NCI-H1436 (cell line): ENCODE results near the gene CUEDC1.
"Not testable (repeated sequence)": the region's sequence is repeated elsewhere in the genome, so short reads cannot be mapped to it uniquely, and the experiment has no call there.

ENCODE experiments used
- DNase-seq: peaks from one replicate; lab custom pipeline; 2025; lab: John Stamatoyannopoulos, UW

The CUEDC1 gene

DNA sequence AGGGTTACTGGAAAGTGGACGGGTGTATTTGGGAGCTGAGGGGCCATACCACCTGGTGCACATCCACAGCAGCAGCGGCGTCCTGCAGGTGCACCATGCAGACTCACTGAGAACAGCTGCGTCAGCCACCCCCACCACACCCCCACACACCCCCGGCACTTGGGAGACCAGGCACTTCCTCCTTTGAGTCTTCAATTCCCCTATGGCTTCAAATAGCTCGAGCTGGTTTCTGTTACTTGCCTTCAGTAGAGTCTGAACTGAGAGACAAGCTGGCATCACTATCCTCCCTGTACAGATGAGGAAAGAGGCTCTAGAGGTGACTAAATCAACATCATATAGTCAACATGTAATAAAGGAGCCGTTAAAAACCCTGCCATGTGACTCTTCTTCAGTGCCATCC is 15.4 kb downstream of the CUEDC1 start:
- peak; percentile 91 for DNase-seq

GRCh38 chr17:57938061-57938502 is 17.1 kb downstream of the CUEDC1 start:
- DNase-seq: no peak

DNA sequence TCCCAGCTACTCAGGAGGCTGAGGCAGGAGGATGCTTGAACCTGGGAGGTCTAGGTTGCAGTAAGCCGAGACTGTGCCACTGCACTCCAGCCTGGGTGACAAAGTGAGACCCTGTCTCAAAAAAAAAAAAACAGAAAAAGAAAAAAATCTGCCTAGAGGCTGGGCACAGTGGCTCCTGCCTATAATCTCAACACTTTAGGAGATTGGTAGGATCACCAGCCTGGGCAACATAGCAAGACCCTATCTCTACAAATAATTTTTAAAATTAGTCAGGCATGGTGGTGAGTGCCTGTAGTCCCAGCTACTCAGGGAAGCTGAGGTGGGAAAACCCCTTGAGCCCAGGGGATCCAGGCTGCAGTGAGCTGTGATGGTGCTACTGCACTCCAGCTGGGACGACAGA is 17.7 kb downstream of the CUEDC1 start:
- no peak for DNase-seq

DNA sequence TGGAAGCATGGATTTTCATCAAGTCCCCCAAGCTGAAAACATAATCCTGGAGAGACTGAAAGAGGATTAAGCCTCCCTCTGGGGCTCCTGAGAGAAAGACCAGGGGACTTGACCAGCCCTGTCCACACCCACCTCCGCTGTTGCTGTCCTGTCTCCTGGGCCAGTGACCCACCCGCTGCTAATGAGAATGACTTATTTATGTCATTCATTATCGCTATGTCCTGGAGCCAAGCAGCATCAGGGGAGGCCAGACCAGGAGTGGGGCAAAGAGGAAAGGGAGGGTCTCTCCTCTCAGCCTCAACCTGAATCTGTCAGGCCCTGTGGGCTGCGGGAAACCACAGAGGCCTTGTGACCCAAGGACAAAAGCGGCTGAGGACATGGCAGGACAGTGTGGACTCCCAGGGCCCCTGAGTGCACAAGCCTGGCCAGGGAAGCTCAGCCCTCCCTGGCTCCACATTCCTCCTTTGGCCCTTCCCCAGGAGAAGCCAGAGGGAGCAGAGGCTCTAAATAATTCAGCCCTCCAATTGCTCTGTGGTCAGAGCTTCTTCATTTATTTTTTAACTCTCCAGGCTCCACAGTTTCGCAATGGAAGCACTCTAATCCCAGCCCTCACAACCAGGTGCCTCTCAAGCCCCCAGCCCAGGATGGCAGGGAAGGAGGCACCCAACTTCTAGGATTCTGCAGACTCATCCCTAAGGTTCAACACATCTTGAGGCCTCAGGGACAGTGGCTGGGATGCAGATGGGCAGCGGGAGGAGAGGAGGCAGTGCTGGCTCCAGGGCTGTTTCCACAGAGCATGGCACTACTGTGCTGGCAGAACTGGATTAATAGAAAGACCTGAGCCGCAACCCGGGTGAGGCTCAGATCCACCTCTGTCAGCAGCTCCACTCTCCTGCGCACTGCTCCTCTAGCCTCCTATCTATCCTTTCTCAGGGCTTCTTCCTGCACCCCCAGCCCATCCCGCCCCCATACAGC is 19.1 kb downstream of the CUEDC1 start:
- no peak for DNase-seq

DNA sequence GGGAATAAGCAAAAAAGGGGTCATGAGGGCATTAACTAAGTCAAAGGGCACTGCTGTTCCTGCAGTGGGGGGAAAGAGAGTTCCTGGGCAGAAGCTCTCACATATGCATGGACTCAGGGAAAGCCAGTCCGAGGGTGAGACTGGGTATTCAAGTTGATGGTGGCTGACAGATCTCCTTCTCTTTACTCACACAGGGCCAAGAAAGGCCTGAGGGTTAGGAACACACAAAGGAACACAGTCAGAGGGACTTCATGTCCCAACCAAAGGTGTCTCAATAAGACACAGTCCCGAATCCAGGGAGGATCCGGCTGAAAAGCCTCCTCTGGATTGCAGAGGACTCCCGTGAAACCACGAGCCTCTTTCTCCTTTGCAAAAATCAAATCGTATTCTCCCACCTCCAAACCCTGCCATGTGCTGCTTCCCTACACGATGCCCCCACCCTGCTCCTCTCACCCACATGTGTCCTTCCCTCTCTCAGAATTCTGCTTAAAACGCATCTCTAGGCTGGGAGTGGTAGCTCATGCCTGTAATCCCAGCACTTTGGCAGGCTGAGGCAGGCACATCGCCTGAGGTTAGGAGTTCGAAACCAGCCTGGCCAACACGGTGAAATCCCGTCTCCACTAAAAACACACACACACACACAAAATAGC is 23.6 kb downstream of the CUEDC1 start:
- no peak for DNase-seq

GRCh38 chr17:57930239-57930638 is 25.0 kb downstream of the CUEDC1 start:
- no peak for DNase-seq

DNA sequence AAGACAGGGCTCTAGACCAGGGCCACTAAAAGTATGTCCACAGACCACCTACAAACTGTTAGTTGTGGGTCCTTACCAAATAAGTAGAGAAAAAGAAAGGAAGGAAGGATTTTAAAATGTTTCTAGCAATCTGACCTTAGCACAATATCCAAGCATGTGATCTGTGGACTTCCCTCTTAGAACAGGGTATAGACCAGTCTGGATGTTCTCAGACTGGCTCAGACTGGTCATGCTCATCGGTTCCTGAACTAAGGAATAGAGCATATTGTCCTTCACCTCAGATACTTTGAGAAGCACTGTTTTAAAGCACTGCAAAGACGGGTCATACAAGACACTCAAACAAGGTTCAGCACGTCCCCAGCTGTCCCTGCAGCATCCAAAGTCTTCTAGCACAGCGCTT is 25.8 kb downstream of the CUEDC1 start:
- DNase-seq: no peak

GRCh38 chr17:57928928-57929327 is 26.3 kb downstream of the CUEDC1 start:
- DNase-seq: no peak

DNA sequence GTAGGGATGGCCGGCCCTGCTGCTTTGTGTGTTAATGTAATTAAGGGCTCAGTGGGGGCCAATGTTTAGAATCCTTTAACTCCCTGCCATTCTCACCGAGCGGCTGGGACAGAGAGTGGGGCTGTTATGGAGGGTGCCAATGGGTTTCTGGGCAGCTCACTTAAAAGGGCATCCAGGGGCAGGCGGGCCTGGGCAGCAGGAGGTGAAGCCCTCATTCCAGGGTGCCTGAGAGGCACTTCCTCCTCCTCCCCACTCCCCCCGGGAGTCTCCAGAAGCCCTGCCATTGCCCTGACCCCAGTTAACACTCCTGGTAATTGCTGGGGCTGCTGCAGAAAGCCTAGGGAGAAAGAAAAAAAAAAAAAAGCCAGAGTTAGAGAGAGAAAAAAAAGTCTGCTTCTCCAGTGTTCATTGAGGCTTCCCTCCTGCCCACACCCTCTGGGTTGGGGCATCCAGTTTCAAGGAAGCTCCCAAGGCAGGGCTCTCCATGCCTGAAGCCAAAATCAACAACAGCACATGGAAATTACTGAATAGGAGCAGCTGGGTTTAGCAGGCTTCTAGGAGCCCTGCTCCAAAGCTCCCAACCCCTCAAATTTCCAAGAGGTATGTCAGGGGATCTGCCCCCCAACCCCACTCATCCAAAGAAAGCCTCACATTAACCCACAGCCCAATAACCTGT is 28.0 kb downstream of the CUEDC1 start:
- no peak for DNase-seq

DNA sequence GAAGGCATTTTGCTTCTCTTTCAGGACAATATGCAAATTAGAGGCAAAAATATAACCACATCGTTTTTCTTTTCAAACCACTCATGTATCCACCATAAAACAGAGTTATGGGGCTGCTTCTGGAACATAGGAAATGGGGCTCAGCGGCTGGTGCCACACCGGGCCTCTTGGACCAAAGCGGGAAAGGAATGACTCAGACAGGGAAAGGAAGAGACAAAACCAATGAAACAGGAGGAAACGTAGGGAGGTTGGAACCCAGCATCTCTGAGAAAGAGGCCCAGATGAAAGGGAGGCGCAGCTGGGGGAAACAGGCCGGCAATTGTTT is 28.5 kb downstream of the CUEDC1 start:
- no peak for DNase-seq

GRCh38 chr17:57925361-57925990 is 29.7 kb downstream of the CUEDC1 start:
- DNase-seq: peak; percentile 86

DNA sequence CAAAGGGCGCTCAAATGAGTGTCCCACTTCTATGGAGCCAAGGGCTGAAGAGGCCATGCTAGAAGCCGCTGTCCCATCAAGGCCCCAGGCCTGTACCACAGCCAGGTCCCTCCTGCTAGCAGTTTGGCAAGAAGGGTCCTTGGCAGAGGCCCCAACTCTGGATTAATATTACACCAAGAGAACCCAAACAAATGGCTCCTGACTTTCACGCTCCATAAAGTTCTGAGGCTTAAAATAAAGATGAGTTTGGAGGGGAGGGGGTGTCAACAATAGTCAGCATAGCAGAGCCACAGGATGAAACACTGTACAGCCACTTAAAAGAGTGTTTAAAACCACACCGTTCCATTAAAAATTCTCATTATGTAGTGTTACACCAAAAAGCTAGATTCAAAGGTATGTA is 30.5 kb downstream of the CUEDC1 start:
- no peak for DNase-seq

- DNase-seq: no peak
Measured at GRCh38 chr17:57923182-57923872, 31.9 kb downstream of the CUEDC1 start.

- DNase-seq: not testable (repeated sequence)
Measured at GRCh38 chr17:57922745-57923144, 32.5 kb downstream of the CUEDC1 start.

- no peak for DNase-seq
Measured at GRCh38 chr17:57920916-57921703, 34.1 kb downstream of the CUEDC1 start.

- no peak for DNase-seq
Measured at GRCh38 chr17:57919918-57920317, 35.3 kb downstream of the CUEDC1 start.

- DNase-seq: no peak
Measured at GRCh38 chr17:57918017-57918895, 37.0 kb downstream of the CUEDC1 start.

DNA sequence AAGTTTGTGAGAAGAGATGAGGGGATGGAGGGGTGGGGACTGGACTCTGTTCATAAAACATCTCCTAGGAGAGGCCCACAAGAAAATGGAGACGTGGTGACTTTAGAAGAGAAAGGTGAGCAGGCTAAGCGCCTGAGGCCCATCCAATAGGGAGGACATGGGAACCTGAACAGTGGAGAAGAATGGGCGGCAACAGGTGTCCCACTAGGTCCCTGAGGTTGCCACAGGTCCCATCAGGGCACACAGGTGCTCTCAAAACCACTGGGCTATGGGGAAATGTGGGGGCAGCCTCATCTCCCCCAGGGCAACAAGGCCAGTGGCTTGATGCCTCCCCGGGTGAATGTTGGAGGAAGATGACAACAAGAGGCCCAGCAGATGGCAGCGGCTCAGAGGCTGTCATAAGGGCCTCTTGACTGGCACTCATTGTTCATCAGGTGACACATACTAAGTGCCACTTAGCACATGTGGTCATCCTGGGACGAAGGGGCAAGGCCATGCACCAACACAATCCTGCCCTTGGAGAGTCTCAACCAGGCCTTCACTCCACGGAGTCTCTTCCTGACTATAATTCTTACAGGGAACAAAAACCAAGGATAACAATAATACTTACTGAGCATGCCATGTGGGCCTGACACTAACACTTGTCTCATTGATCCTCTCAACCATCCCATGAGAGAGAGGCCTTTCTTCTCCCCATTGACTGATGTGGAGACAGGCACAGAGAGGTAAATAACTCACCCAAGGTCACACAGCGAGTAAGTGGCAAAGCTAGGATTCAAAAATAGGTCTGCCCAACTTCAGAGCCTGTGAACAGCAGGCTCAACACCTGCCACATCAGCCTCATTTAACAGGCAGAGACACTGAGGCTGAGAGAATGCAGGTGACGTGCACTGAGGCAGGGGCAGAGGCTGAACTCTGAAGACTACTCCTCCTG is 38.0 kb downstream of the CUEDC1 start:
- DNase-seq: peak; percentile 63
